ENCODE measurements around the gene ADAMTSL4. TPM values are rescaled to one million over a fixed set of nuclear protein-coding genes. Genes with fewer than 3 reads are reported as not detected.

Gene ADAMTSL4
- total and polyA plus RNA-seq, 4 donors, result 23.2 to 104 (median 48.0) TPM

GRCh38 chr1:150555971-150556865, 7.0 kb downstream of the ADAMTSL4 start:
- no peak overlapping the region for H3K4me3 ChIP-seq
- no peaks in the 10 kb centered on the region for H3K9me3 ChIP-seq (ENCODE audit: control insufficient read depth in 4 of 4, insufficient read depth in 3 of 4, low read length in 3 of 4)
- TF ChIP-seq, protein P1, sequence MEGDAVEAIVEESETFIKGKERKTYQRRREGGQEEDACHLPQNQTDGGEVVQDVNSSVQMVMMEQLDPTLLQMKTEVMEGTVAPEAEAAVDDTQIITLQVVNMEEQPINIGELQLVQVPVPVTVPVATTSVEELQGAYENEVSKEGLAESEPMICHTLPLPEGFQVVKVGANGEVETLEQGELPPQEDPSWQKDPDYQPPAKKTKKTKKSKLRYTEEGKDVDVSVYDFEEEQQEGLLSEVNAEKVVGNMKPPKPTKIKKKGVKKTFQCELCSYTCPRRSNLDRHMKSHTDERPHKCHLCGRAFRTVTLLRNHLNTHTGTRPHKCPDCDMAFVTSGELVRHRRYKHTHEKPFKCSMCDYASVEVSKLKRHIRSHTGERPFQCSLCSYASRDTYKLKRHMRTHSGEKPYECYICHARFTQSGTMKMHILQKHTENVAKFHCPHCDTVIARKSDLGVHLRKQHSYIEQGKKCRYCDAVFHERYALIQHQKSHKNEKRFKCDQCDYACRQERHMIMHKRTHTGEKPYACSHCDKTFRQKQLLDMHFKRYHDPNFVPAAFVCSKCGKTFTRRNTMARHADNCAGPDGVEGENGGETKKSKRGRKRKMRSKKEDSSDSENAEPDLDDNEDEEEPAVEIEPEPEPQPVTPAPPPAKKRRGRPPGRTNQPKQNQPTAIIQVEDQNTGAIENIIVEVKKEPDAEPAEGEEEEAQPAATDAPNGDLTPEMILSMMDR (IDR thresholded peaks at IDR 0.05; ENCODE audit: control extremely low read depth, extremely low read depth), result no peak
- no peak for DNase-seq
- no peak overlapping the region for H3K27ac ChIP-seq (ENCODE audit: low read depth in 1 of 2, low read length in 1 of 2)
- peaks cover 5 to 31% (median 8%) of the 10 kb centered on the region in 5 donors for H3K4me1 ChIP-seq (ENCODE audit: control insufficient read depth in 5 of 5, insufficient read depth in 5 of 5, low read length in 5 of 5)
- 87 to 90% methylated on average over 26 of the region's 26 CpGs for WGBS, 2 donors
- H3K27me3 ChIP-seq (ENCODE audit: control insufficient read depth in 3 of 3, insufficient read depth in 3 of 3, low read length in 2 of 3), result no peaks in the 10 kb centered on the region
- no peak for ATAC-seq (ENCODE audit: insufficient read depth, low FRiP score)
- H3K9ac ChIP-seq (ENCODE audit: insufficient read depth in 1 of 2, low read length in 2 of 2), result no peak overlapping the region
- H3K36me3 ChIP-seq (ENCODE audit: control insufficient read depth in 4 of 4, insufficient read depth in 4 of 4, low read length in 4 of 4), result peaks cover 0 to 24% (median 7%) of the 10 kb centered on the region in 4 donors

DNA sequence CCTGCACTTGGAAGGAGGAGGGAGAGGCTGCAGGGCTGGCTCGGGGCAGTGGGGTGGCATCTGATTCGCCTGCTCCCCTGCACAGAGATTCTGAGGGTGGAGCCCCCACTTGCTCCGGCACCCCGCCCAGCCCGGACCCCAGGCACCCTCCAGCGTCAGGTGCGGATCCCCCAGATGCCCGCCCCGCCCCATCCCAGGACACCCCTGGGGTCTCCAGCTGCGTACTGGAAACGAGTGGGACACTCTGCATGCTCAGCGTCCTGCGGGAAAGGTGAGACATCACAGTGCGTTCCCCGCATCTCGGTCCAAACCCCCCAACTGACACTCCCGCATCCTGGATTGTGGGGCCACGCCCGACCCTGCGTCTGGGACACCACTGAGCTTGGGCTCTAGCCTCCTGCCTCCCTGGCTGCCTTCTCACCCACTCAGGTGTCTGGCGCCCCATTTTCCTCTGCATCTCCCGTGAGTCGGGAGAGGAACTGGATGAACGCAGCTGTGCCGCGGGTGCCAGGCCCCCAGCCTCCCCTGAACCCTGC, 7.9 kb downstream of the ADAMTSL4 start:
- Histone ChIP-seq H3K4me1 (ENCODE audit: control insufficient read depth in 5 of 5, insufficient read depth in 5 of 5, low read length in 5 of 5) (peaks cover 5 to 30% (median 9%) of the 10 kb centered on the region in 5 donors), H3K9ac (ENCODE audit: insufficient read depth in 1 of 2, low read length in 2 of 2) (no peak overlapping the region), H3K36me3 (ENCODE audit: control insufficient read depth in 4 of 4, insufficient read depth in 4 of 4, low read length in 4 of 4) (peaks cover 0 to 24% (median 7%) of the 10 kb centered on the region in 4 donors), H3K27me3 (ENCODE audit: control insufficient read depth in 3 of 3, insufficient read depth in 3 of 3, low read length in 2 of 3) (no peaks in the 10 kb centered on the region), H3K27ac (ENCODE audit: low read depth in 1 of 2, low read length in 1 of 2) (no peak overlapping the region), H3K9me3 (ENCODE audit: control insufficient read depth in 4 of 4, insufficient read depth in 3 of 4, low read length in 3 of 4) (no peaks in the 10 kb centered on the region), H3K4me3 (no peak overlapping the region)
- ATAC-seq (ENCODE audit: insufficient read depth, low FRiP score) (no peak), DNase-seq (no peak)
- WGBS, 2 donors, result 93 to 97% methylated on average over 26 of the region's 26 CpGs
- TF ChIP-seq, protein P1 (IDR thresholded peaks at IDR 0.05; ENCODE audit: control extremely low read depth, extremely low read depth), result no peak

- peaks cover 0 to 24% (median 7%) of the 10 kb centered on the region in 4 donors for H3K36me3 ChIP-seq (ENCODE audit: control insufficient read depth in 4 of 4, insufficient read depth in 4 of 4, low read length in 4 of 4)
- no peak overlapping the region for H3K9ac ChIP-seq (ENCODE audit: insufficient read depth in 1 of 2, low read length in 2 of 2)
- no peak overlapping the region for H3K27ac ChIP-seq (ENCODE audit: low read depth in 1 of 2, low read length in 1 of 2)
- no peaks in the 10 kb centered on the region for H3K27me3 ChIP-seq (ENCODE audit: control insufficient read depth in 3 of 3, insufficient read depth in 3 of 3, low read length in 2 of 3)
- H3K4me3 ChIP-seq, result no peak overlapping the region
- no peaks in the 10 kb centered on the region for H3K9me3 ChIP-seq (ENCODE audit: control insufficient read depth in 4 of 4, insufficient read depth in 3 of 4, low read length in 3 of 4)
- TF ChIP-seq, protein P1 (IDR thresholded peaks at IDR 0.05; ENCODE audit: control extremely low read depth, extremely low read depth), result no peak
- ATAC-seq (ENCODE audit: insufficient read depth, low FRiP score) (no peak), DNase-seq (no peak)
- WGBS, 2 donors, result 88% methylated on average over 15 of the region's 15 CpGs
- H3K4me1 ChIP-seq (ENCODE audit: control insufficient read depth in 5 of 5, insufficient read depth in 5 of 5, low read length in 5 of 5), result peaks cover 4 to 30% (median 16%) of the 10 kb centered on the region in 5 donors
Measured at GRCh38 chr1:150557813-150558212, 8.6 kb downstream of the ADAMTSL4 start.
